DOHH2 (cell line): ENCODE data around the gene SPATA33.

Source experiments
- CTCF ChIP-seq: fragments of 200-600 bp; sonication (generic); IDR thresholded peaks from one replicate; pipeline ENCODE4 v1.5.1; 2014; ENCODE audit warnings: antibody characterized with exemption, mild to moderate bottlenecking, low read depth, low read length; ENCODE audit not compliant: poor library complexity, severe bottlenecking
- EZH2phosphoT487 ChIP-seq: fragments of 200-600 bp; sonication (generic); IDR thresholded peaks from 2 replicates; pipeline ENCODE4 v1.6.1; 2017; ENCODE audit warnings: borderline replicate concordance, mild to moderate bottlenecking, antibody characterized with exemption, low read length, moderate library complexity, mixed read lengths

DNA sequence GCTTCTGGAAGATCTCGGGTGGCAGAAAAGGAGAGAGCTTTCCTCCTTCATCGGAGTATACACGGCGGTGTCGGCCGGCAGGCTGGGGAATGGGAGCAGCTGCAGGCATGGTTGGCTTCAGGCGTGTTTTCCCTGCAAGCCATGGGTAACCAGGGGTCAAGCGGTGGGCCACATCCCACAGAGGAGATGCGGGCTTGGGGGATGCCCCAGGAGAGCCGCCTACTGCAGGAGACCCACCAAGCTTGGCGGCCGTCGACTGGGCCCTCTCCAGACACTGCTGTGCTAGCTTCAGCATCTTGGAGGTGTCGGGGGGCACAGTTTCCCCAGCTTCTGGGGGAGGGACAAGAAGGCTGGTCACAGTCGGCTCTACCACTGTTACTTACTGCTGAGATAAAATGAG lies 58.9 kb downstream of the SPATA33 start:
- TF ChIP-seq CTCF (no peak), EZH2phosphoT487 (no peak)
